GM12891 (cell line): ENCODE measurements around the gene TEX2.

Experiments used
- PAX5 ChIP-seq: IDR thresholded peaks from 2 replicates; pipeline ENCODE4 v1.6.1; 2011; ENCODE audit warnings: low read length, moderate library complexity, mild to moderate bottlenecking; ENCODE audit not compliant: insufficient read depth, severe bottlenecking
- POLR2A ChIP-seq: IDR thresholded peaks from 2 replicates; pipeline ENCODE4 v1.6.1; 2011; ENCODE audit warnings: low read depth, low read length, control low read depth
- POLR2AphosphoS5 ChIP-seq: IDR thresholded peaks from 2 replicates; pipeline ENCODE4 v1.6.1; 2011; ENCODE audit warnings: low read depth, low read length, control low read depth
- POU2F2 ChIP-seq: IDR thresholded peaks from 2 replicates; pipeline ENCODE4 v1.6.1; 2011; ENCODE audit warnings: low read depth, mild to moderate bottlenecking, control low read depth, low read length, moderate library complexity
- SPI1 ChIP-seq: IDR thresholded peaks from 2 replicates; pipeline ENCODE4 v1.6.1; 2011; ENCODE audit warnings: low read depth, low read length, control low read depth
- TAF1 ChIP-seq: IDR thresholded peaks from 2 replicates; pipeline ENCODE4 v1.6.1; 2011; ENCODE audit warnings: low read depth, low read length, control low read depth

DNA sequence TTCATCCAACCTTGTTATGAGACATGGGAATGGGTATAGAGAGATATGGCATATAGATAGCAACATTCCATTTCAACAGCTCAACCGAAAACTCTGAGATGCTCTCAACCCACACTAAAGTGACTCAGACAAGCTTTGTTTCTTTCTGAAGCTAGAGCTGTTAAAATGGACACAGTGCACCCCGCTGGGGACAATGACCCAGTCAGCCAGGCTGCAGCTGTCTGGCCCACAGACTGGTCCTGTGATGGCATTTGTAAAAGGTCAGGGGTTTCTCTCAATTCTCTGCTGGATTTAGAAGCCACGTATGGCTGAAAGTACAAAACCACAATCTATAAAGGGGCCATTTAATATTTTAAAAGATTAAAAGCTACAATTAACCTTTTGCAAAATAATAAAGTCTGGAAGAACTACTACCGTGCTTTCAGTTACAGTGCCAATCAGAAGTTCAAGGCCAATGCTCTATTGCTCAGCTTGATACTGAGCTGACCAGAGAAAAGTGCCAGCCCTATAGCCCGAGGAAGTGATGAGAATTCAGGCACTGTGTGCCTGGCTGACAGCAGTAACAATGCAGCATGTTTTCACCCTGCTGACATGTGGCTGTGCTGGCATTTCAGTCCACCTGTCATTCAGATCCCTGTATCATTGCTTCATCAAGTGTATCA is 60.2 kb downstream of the TEX2 start:
- TF ChIP-seq POLR2AphosphoS5 (no peak), POLR2A (no peak), PAX5 (no peak), TAF1 (no peak), SPI1 (no peak), POU2F2 (no peak)
